GM15510 (cell line): Measurements from ENCODE around the gene PEF1.
A peak's percentile ranks its signal among the peaks of the same experiment; 100 is the strongest.

ENCODE experiments used
- POLR2A ChIP-seq: IDR thresholded peaks from 3 replicates; pipeline ENCODE4 v1.6.1; 2011; ENCODE audit warnings: borderline replicate concordance; ENCODE audit not compliant: insufficient read length; ENCODE audit errors: extremely low read depth

PEF1 gene

GRCh38 chr1:31644560-31645273 lies at the start of gene PEF1:
TSS of gene PEF1 (minus strand) at chr1:31644876. CDS start at chr1:31644864, 12 bp downstream.
- peak; percentile 60 for TF ChIP-seq POLR2A

DNA sequence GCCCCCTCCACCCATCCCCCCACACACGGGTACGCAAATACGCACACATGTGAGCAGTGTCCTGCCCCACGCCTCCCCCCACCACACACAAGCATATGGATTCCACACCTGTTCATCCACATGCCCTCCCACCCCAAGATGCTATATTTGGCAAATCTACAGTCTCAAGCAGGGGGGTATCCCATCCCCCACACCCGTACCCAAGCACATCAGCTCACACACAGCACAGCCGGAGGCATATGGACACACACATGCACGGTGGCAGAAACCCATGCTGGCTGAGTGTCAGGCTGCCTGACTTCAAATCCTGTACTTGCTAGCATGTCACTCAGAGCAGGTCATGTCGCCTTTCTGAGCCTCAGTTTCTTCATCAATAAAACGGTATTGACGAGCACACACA lies 48.6 kb upstream of the PEF1 start:
- TF ChIP-seq POLR2A, result no peak

- no peak for TF ChIP-seq POLR2A
Measured at GRCh38 chr1:31691951-31692350, 47.3 kb upstream of the PEF1 start.

- TF ChIP-seq POLR2A, result no peak
Measured at GRCh38 chr1:31691446-31691845, 46.8 kb upstream of the PEF1 start.

GRCh38 chr1:31690921-31691320 lies 46.2 kb upstream of the PEF1 start:
- TF ChIP-seq POLR2A, result no peak

DNA sequence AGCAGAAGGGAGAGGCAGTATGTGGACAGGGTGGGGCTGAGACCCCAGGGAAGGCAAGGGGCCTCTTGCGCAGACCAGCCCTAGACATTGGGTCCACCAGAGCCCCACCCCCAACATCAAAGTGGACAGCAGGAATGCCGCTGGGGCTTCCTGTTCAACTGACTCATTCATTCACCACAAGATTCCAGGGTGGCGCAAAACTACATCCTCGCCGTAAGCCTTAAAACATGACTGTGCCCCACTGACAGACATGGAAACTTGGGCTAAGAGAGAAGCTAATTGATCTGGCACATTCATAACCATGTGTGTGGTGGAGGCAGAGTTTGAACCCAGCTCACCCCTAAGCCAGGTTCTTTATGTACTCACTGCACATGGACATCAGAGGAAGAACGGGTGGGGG lies 45.2 kb upstream of the PEF1 start:
- TF ChIP-seq POLR2A, result no peak

GRCh38 chr1:31689379-31689778 lies 44.7 kb upstream of the PEF1 start:
- TF ChIP-seq POLR2A, result no peak

- no peak for TF ChIP-seq POLR2A
Measured at GRCh38 chr1:31688233-31688918, 43.7 kb upstream of the PEF1 start.

- no peak for TF ChIP-seq POLR2A
Measured at GRCh38 chr1:31687601-31688000, 42.9 kb upstream of the PEF1 start.

GRCh38 chr1:31685795-31686194 lies 41.1 kb upstream of the PEF1 start:
- no peak for TF ChIP-seq POLR2A

GRCh38 chr1:31683997-31684396 lies 39.3 kb upstream of the PEF1 start:
- TF ChIP-seq POLR2A, result no peak

- TF ChIP-seq POLR2A, result no peak
Measured at GRCh38 chr1:31681415-31681814, 36.7 kb upstream of the PEF1 start.

DNA sequence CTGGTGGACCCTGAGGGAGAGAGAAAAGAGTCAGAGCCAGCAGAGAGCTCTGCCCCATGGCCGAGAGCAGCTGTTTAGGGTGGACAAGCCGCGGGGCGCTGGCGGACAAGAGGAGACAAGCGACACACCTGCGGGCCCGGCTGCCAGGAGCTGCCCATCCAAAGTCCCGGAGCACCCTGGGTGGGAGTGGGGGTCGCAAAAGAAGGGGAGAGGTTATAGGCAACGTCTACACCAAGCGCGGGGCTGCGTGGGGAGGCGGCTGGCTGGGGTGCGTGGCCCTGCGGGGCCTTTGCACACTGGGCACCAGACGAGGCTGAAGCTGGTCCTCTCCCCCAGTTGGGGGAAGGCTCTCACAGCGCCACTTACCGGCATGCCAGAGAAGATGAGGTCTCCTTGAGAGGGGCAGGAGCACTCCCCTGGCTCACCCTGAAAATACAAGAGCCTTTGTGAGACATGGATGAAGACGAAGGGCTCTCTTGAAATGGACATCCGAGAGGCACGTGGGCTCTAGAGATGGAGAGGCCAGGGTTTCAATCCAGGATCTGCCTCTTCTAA lies 35.1 kb upstream of the PEF1 start:
- no peak for TF ChIP-seq POLR2A

DNA sequence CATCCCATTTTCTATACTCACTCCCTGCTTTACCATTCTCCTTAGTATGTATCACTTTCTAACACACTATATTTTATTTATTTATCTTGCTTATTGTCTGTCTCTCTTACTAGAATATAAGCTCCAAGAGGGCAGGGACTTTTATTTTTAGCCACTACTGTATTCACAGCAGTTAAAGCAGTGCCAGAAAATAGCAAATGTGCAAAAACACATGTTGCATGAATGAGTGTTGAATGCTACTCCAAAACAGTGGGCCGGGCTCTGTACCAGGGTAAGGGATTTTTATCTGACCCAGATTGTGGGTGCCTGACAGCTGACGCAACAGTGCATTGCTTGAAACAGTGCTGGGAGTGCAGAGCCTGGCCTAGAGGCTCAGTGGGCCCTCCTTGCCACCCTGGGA lies 34.4 kb upstream of the PEF1 start:
- no peak for TF ChIP-seq POLR2A

- no peak for TF ChIP-seq POLR2A
Measured at GRCh38 chr1:31678681-31679080, 34.0 kb upstream of the PEF1 start.

- TF ChIP-seq POLR2A, result no peak
Measured at GRCh38 chr1:31677949-31678348, 33.3 kb upstream of the PEF1 start.
